NB4 (cell line): ENCODE data around the gene CACNA1D.

Source experiments
- DNase-seq: peaks from one replicate; pipeline ENCODE4 v3.0.0; 2010; ENCODE audit warnings: low read depth
- H3K4me3 ChIP-seq: one replicate; pipeline ENCODE4 v1.5.1; 2011; ENCODE audit warnings: mild to moderate bottlenecking, low read depth, low read length, moderate library complexity
- MYC ChIP-seq: IDR thresholded peaks from 2 replicates; pipeline ENCODE4 v1.6.1; 2011; ENCODE audit warnings: low read depth, low read length
- POLR2A ChIP-seq: IDR thresholded peaks from 2 replicates; pipeline ENCODE4 v1.6.1; 2011; ENCODE audit warnings: mild to moderate bottlenecking; ENCODE audit not compliant: insufficient read length; ENCODE audit errors: extremely low read depth
- TF ChIP-seq, protein P1 (sequence below): IDR thresholded peaks from one replicate; pipeline ENCODE4 v1.5.1; 2012; ENCODE audit warnings: low read depth, low read length
- TF ChIP-seq, protein P2 (sequence below): IDR thresholded peaks from 2 replicates; pipeline ENCODE4 v1.6.1; 2011; ENCODE audit warnings: low read depth, low read length

Gene CACNA1D

DNA sequence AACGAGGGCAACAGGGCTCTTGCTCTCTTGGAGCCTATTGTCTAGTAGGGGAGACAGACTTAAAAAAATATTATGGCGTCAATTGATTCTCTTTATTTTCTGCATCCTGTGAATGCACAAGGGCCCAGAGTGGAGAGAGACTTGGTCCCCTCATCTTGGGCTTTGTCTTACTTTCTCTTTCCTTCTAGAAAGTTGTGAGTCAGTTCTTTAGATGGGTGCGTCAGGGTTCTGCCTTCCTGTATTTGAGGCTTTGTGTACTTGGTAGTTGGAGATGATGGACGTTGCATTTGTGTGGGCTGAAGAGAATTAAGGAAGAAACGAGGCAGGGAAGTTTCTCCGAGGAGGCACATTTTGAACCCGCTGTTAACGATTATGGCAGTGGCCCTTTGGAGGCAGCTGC lies 52.9 kb downstream of the CACNA1D start:
- no peak overlapping the region for H3K4me3 ChIP-seq
- DNase-seq: no peak
- TF ChIP-seq POLR2A: no peak
- TF ChIP-seq, protein P1, sequence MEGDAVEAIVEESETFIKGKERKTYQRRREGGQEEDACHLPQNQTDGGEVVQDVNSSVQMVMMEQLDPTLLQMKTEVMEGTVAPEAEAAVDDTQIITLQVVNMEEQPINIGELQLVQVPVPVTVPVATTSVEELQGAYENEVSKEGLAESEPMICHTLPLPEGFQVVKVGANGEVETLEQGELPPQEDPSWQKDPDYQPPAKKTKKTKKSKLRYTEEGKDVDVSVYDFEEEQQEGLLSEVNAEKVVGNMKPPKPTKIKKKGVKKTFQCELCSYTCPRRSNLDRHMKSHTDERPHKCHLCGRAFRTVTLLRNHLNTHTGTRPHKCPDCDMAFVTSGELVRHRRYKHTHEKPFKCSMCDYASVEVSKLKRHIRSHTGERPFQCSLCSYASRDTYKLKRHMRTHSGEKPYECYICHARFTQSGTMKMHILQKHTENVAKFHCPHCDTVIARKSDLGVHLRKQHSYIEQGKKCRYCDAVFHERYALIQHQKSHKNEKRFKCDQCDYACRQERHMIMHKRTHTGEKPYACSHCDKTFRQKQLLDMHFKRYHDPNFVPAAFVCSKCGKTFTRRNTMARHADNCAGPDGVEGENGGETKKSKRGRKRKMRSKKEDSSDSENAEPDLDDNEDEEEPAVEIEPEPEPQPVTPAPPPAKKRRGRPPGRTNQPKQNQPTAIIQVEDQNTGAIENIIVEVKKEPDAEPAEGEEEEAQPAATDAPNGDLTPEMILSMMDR: no peak
- TF ChIP-seq, protein P2, sequence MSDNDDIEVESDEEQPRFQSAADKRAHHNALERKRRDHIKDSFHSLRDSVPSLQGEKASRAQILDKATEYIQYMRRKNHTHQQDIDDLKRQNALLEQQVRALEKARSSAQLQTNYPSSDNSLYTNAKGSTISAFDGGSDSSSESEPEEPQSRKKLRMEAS: no peak

DNA sequence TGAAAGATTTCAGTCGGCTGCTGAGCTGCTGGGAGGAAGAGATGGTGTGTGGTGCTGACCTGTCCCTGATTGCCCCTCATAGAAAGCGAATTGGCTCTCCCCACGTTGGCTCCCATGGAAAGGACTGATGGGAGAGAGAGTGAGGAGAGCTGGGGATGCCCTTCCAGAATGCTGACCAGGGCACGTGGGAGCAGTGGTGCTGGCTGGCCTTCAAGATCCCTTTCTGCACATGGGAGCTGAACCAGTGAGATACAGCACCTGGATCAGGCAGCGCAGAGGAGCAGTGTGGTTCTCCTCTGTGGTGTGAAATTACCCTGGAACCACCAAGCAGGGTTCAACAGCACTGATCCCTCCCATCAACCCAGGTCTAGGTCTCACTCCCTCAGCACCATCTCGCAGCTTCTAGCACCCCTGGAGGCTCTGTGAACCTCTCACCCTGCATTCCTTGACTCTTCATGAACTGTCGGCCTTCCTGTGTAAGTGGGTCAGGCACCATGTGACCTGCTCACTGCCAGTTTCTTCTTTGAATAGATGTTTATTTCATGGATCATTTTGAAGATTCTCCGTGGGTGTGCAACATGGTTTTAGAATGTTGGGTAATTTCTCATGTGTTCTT lies 55.7 kb downstream of the CACNA1D start:
- H3K4me3 ChIP-seq: no peak overlapping the region
- TF ChIP-seq, protein P1: no peak
- no peak for TF ChIP-seq MYC
- TF ChIP-seq, protein P2: no peak
- no peak for TF ChIP-seq POLR2A
- no peak for DNase-seq

DNA sequence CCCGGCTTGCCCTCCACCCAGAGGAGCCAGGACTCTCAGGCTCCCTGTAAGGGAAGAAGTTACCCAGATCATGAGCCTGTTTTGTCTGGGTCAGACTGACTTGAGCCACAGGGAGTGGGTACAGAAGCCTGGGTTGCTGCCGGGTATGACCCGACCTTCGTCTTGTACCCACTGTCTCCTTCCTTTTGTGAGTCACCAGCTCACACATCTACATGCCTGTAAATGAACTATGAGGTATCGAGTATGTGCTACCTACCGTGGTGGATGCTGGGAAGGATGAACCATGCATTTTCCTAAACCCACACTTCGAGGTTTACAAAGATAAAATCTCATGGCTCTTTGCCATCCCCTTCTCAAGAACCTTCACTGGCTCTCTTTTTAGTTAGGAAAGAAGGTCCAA lies 56.9 kb downstream of the CACNA1D start:
- DNase-seq: no peak
- no peak overlapping the region for H3K4me3 ChIP-seq
- TF ChIP-seq, protein P2: no peak
- no peak for TF ChIP-seq MYC
- no peak for TF ChIP-seq POLR2A
- TF ChIP-seq, protein P1: no peak

DNA sequence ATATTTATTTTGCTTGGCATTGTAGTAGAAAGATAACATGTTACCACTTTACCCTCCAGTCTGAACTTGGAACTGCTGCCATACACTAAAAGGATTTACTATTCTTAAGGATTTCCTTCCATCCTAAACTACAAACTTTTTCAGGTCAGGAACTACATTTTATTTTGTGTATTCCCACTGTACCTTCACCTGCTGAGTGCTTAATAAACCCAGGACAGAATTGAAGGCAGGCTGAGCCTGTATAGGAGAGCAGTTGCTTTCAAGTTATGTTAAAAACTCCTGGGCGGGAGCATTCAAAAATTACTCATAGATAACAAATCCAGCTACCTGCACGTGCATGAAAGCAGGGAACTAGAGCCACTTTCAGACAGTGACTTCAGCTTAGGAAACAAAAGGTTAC lies 58.3 kb downstream of the CACNA1D start:
- TF ChIP-seq POLR2A (no peak), MYC (no peak)
- TF ChIP-seq, protein P1: no peak
- TF ChIP-seq, protein P2: no peak
- no peak for DNase-seq
- no peak overlapping the region for H3K4me3 ChIP-seq

DNA sequence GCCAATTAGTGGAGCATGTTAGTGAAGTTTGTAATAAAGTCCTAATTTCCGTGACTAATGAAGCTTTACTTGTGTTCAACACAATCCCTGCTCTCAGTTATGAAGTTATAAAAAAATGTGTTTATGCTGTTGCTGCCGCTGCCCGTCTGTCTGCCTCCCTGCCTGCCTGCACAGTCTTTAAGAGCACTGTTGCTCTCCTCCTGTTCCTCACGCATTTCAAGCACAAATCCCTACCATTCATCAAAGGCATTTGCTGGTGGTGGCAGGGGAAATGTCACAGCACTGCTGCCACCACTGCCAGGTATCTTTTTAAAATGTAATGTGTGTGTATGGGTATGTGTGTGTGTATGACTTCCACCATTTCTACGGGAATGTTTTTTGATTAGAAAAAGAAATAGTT lies 58.8 kb downstream of the CACNA1D start:
- TF ChIP-seq, protein P2: no peak
- no peak for TF ChIP-seq MYC
- TF ChIP-seq POLR2A: no peak
- TF ChIP-seq, protein P1: no peak
- H3K4me3 ChIP-seq: no peak overlapping the region
- no peak for DNase-seq
